ENCODE results near the gene ADCY10. TPM values are rescaled to one million over a fixed set of nuclear protein-coding genes. Genes with fewer than 3 reads are reported as not detected.

The ADCY10 gene
- total and polyA plus RNA-seq, 9 of the 15 experiments (the other 6 are each of a cell fraction or from before 2014, with no cell fraction given) = 0.08 to 0.86 (median 0.22) TPM

GRCh38 chr1:167825419-167826079 lies 88.4 kb downstream of the ADCY10 start (continued):
- peak; percentile 78; the same call in 1 of the 2 replicates for TF ChIP-seq HSF4 (CRISPR knock-in tag; IDR thresholded peaks at IDR 0.05; ENCODE audit: borderline replicate concordance)
- TF ChIP-seq RREB1 (CRISPR knock-in tag; IDR thresholded peaks at IDR 0.05) = 0 out of 2 replicates have a peak, but pooled peaks have one; percentile 25
- peak; percentile 64; the same call in 1 of the 2 replicates for TF ChIP-seq ZEB2 (IDR thresholded peaks at IDR 0.05)
- TF ChIP-seq NR2C1 (IDR thresholded peaks at IDR 0.05) = no peak
- peak; percentile 64 for TF ChIP-seq NR2C1 (tag; IDR thresholded peaks at IDR 0.05)
- no peak for TF ChIP-seq MYNN (IDR thresholded peaks at IDR 0.05)
- TF ChIP-seq MYNN (CRISPR knock-in tag; IDR thresholded peaks at IDR 0.05) = no peak
- peak; percentile 47; the same call in 1 of the 2 replicates for TF ChIP-seq JUN (IDR thresholded peaks at IDR 0.05; ENCODE audit: borderline replicate concordance, low read depth, low read length)
- TF ChIP-seq JUN (CRISPR knock-in tag; IDR thresholded peaks at IDR 0.05; ENCODE audit: borderline replicate concordance) = no peak
- peak; percentile 64 for TF ChIP-seq ARID1B (IDR thresholded peaks at IDR 0.05)
- TF ChIP-seq ZNF644 (tag; IDR thresholded peaks at IDR 0.05; ENCODE audit: low read depth) = peak; percentile 81; the same call in 1 of the 2 replicates
- peak; percentile 69; the same call in 1 of the 2 replicates for TF ChIP-seq IRF9 (tag; IDR thresholded peaks at IDR 0.05)
- no peak for TF ChIP-seq ATF1 (CRISPR knock-in tag; IDR thresholded peaks at IDR 0.05)
- TF ChIP-seq ATF1 (tag; IDR thresholded peaks at IDR 0.05) = 0 out of 2 replicates have a peak, but pooled peaks have one; percentile 9
- peak; percentile 65; the same call in 1 of the 2 replicates for TF ChIP-seq ZNF79 (CRISPR knock-in tag; IDR thresholded peaks at IDR 0.05; ENCODE audit: low read depth)
- no peak for TF ChIP-seq ZNF830 (CRISPR knock-in tag; IDR thresholded peaks at IDR 0.05)
- peak; percentile 96 for TF ChIP-seq BCOR (IDR thresholded peaks at IDR 0.05)
- TF ChIP-seq HES1 (IDR thresholded peaks at IDR 0.05; ENCODE audit: low read depth) = no peak
- peak in 1 of 2 experiments; percentile 82; a peak in 2 of 4 replicates for TF ChIP-seq RCOR1 (IDR thresholded peaks at IDR 0.05; ENCODE audit: borderline replicate concordance in 1 of 2, low read depth in 2 of 2, low read length in 2 of 2)
- TF ChIP-seq ETV5 (CRISPR knock-in tag; IDR thresholded peaks at IDR 0.05; ENCODE audit: low read depth) = peak; percentile 64
- TF ChIP-seq NR2C2 (CRISPR knock-in tag; IDR thresholded peaks at IDR 0.05) = no peak
- peak; percentile 72; the same call in 1 of the 2 replicates for TF ChIP-seq NR2C2 (tag; IDR thresholded peaks at IDR 0.05)
